ENCODE measurements around the gene RNF43. TPM values are rescaled to one million over a fixed set of nuclear protein-coding genes. Genes with fewer than 3 reads are reported as not detected.

RNF43 gene
- total and polyA plus RNA-seq, 2 of the 13 experiments (the other 11 are each of a cell fraction or from before 2014, with no cell fraction given) = 31.0 to 53.4 TPM

- TF ChIP-seq EP300 (IDR thresholded peaks at IDR 0.05; ENCODE audit: low read depth in 2 of 2, low read length in 2 of 2) = peak in 1 of 2 experiments; percentile 89; a peak in 2 of 4 replicates
- peak; percentile 62; the same call in 1 of the 2 replicates for TF ChIP-seq EP300 (CRISPR knock-in tag; IDR thresholded peaks at IDR 0.05; ENCODE audit: borderline replicate concordance)
- TF ChIP-seq HNF4G (IDR thresholded peaks at IDR 0.05; ENCODE audit: borderline replicate concordance, low read depth, low read length) = peak; percentile 75; the same call in 1 of the 2 replicates
- TF ChIP-seq HNF4G (CRISPR knock-in tag; IDR thresholded peaks at IDR 0.05; ENCODE audit: borderline replicate concordance, low read depth) = no peak
- no peak for TF ChIP-seq ZNF280D (CRISPR knock-in tag; IDR thresholded peaks at IDR 0.05)
- TF ChIP-seq UBTF (CRISPR knock-in tag; IDR thresholded peaks at IDR 0.05) = peak; percentile 23; the same call in 1 of the 2 replicates
- TF ChIP-seq TCF7 (IDR thresholded peaks at IDR 0.05; ENCODE audit: low read depth) = peak; percentile 71
- 0 out of 2 replicates have a peak, but pooled peaks have one; percentile 17 for TF ChIP-seq THRA (CRISPR knock-in tag; IDR thresholded peaks at IDR 0.05; ENCODE audit: borderline replicate concordance)
- peak; percentile 57 for TF ChIP-seq FOXA3 (CRISPR knock-in tag; IDR thresholded peaks at IDR 0.05)
- TF ChIP-seq IRX3 (CRISPR knock-in tag; IDR thresholded peaks at IDR 0.05; ENCODE audit: borderline replicate concordance, low read depth) = no peak
- TF ChIP-seq SAP130 (CRISPR knock-in tag; IDR thresholded peaks at IDR 0.05; ENCODE audit: low read depth) = no peak; the same call in 1 of the 2 replicates
- TF ChIP-seq SSRP1 (CRISPR knock-in tag; IDR thresholded peaks at IDR 0.05) = peak; percentile 37; the same call in 1 of the 2 replicates
- no peak for TF ChIP-seq ZNF780A (CRISPR knock-in tag; IDR thresholded peaks at IDR 0.05)
- TF ChIP-seq ZNF670 (CRISPR knock-in tag; IDR thresholded peaks at IDR 0.05; ENCODE audit: borderline replicate concordance) = peak; percentile 47; the same call in 1 of the 2 replicates
- peak; percentile 43; the same call in 1 of the 2 replicates for TF ChIP-seq ZMYM2 (CRISPR knock-in tag; IDR thresholded peaks at IDR 0.05)
- 0 out of 2 replicates have a peak, but pooled peaks have one; percentile 15 for TF ChIP-seq ZNF547 (CRISPR knock-in tag; IDR thresholded peaks at IDR 0.05)
- no peak for TF ChIP-seq NFE2L1 (CRISPR knock-in tag; IDR thresholded peaks at IDR 0.05; ENCODE audit: borderline replicate concordance)
- TF ChIP-seq ATF2 (CRISPR knock-in tag; IDR thresholded peaks at IDR 0.05) = no peak
- peak; percentile 80; the same call in 1 of the 2 replicates for TF ChIP-seq ZSCAN9 (CRISPR knock-in tag; IDR thresholded peaks at IDR 0.05; ENCODE audit: borderline replicate concordance)
- no peak for TF ChIP-seq ARNT2 (CRISPR knock-in tag; IDR thresholded peaks at IDR 0.05; ENCODE audit: low read depth)
- peak; percentile 5; the same call in 1 of the 2 replicates for TF ChIP-seq MIER3 (CRISPR knock-in tag; IDR thresholded peaks at IDR 0.05; ENCODE audit: borderline replicate concordance)
- TF ChIP-seq ATF7-NPFF (CRISPR knock-in tag; IDR thresholded peaks at IDR 0.05; ENCODE audit: low read depth) = no peak
Measured at GRCh38 chr17:58383892-58384462, 33.4 kb downstream of the RNF43 start (continued).
